ENCODE results near the gene MITF. TPM values are rescaled to one million over a fixed set of nuclear protein-coding genes. Genes with fewer than 3 reads are reported as not detected.

MITF gene
- total RNA-seq, 1 donor from 2014 or later, result 0.25 TPM

GRCh38 chr3:69741032-69741767 is 1.9 kb downstream of the MITF start:
- no peaks in the 10 kb centered on the region for H3K36me3 Mint-ChIP-seq (ENCODE audit: unreplicated experiment)
- peaks cover 9% of the 10 kb centered on the region for H3K27me3 Mint-ChIP-seq (ENCODE audit: unreplicated experiment)
- H3K9me3 Mint-ChIP-seq (ENCODE audit: unreplicated experiment), result peaks cover 1% of the 10 kb centered on the region
- peak overlapping the region; percentile 5 for H3K4me3 Mint-ChIP-seq (ENCODE audit: unreplicated experiment)
- no peak for DNase-seq
- peaks cover 4% of the 10 kb centered on the region for H3K4me1 Mint-ChIP-seq (ENCODE audit: low read depth, unreplicated experiment)
- TF ChIP-seq, protein P1, sequence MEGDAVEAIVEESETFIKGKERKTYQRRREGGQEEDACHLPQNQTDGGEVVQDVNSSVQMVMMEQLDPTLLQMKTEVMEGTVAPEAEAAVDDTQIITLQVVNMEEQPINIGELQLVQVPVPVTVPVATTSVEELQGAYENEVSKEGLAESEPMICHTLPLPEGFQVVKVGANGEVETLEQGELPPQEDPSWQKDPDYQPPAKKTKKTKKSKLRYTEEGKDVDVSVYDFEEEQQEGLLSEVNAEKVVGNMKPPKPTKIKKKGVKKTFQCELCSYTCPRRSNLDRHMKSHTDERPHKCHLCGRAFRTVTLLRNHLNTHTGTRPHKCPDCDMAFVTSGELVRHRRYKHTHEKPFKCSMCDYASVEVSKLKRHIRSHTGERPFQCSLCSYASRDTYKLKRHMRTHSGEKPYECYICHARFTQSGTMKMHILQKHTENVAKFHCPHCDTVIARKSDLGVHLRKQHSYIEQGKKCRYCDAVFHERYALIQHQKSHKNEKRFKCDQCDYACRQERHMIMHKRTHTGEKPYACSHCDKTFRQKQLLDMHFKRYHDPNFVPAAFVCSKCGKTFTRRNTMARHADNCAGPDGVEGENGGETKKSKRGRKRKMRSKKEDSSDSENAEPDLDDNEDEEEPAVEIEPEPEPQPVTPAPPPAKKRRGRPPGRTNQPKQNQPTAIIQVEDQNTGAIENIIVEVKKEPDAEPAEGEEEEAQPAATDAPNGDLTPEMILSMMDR (IDR thresholded peaks at IDR 0.05; ENCODE audit: partially characterized antibody, unreplicated experiment), result no peak
- H3K27ac Mint-ChIP-seq (ENCODE audit: unreplicated experiment), result no peak overlapping the region

- no peaks in the 10 kb centered on the region for H3K36me3 Mint-ChIP-seq (ENCODE audit: unreplicated experiment)
- H3K9me3 Mint-ChIP-seq (ENCODE audit: unreplicated experiment), result peaks cover 1% of the 10 kb centered on the region
- H3K27ac Mint-ChIP-seq (ENCODE audit: unreplicated experiment), result no peak overlapping the region
- no peak for DNase-seq
- peaks cover 9% of the 10 kb centered on the region for H3K27me3 Mint-ChIP-seq (ENCODE audit: unreplicated experiment)
- H3K4me1 Mint-ChIP-seq (ENCODE audit: low read depth, unreplicated experiment), result peaks cover 4% of the 10 kb centered on the region
- H3K4me3 Mint-ChIP-seq (ENCODE audit: unreplicated experiment), result no peak overlapping the region
- TF ChIP-seq, protein P1 (IDR thresholded peaks at IDR 0.05; ENCODE audit: partially characterized antibody, unreplicated experiment), result no peak
These were observed 3.1 kb downstream of the MITF start for GRCh38 chr3:69742391-69742790.

- H3K4me1 Mint-ChIP-seq (ENCODE audit: low read depth, unreplicated experiment), result no peaks in the 10 kb centered on the region
- DNase-seq, result no peak
- H3K36me3 Mint-ChIP-seq (ENCODE audit: unreplicated experiment), result no peaks in the 10 kb centered on the region
These were observed 5.0 kb downstream of the MITF start for GRCh38 chr3:69743975-69744906.

DNA sequence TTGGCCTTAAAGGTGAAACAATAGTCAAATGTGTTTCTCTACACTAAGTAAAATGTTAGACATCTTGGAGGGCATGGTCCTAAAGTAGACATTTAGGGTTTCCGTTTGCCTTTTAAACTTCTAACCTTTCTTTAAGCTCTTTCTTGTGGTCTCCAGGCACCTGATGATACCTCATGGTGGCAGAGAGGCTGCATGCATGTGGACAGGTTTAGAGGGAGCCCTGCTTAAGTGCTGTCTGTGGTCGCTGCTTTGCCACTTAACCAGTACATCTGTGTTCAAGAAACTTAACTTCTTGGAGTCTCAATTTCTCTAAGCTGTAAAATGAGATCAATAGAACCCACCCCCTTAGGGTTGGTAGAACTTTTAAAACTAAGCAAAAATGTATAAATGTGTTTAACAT is 6.2 kb downstream of the MITF start:
- peaks cover 8% of the 10 kb centered on the region for H3K27me3 Mint-ChIP-seq (ENCODE audit: unreplicated experiment)
- no peaks in the 10 kb centered on the region for H3K9me3 Mint-ChIP-seq (ENCODE audit: unreplicated experiment)
- no peak overlapping the region for H3K4me3 Mint-ChIP-seq (ENCODE audit: unreplicated experiment)
- no peaks in the 10 kb centered on the region for H3K36me3 Mint-ChIP-seq (ENCODE audit: unreplicated experiment)
- DNase-seq, result no peak
- H3K27ac Mint-ChIP-seq (ENCODE audit: unreplicated experiment), result no peak overlapping the region
- TF ChIP-seq, protein P1 (IDR thresholded peaks at IDR 0.05; ENCODE audit: partially characterized antibody, unreplicated experiment), result no peak
- no peaks in the 10 kb centered on the region for H3K4me1 Mint-ChIP-seq (ENCODE audit: low read depth, unreplicated experiment)

More at GRCh38 chr3:69743975-69744906, 5.0 kb downstream of the MITF start:
- TF ChIP-seq, protein P1 (IDR thresholded peaks at IDR 0.05; ENCODE audit: partially characterized antibody, unreplicated experiment), result no peak
- peaks cover 9% of the 10 kb centered on the region for H3K27me3 Mint-ChIP-seq (ENCODE audit: unreplicated experiment)
- no peak overlapping the region for H3K4me3 Mint-ChIP-seq (ENCODE audit: unreplicated experiment)
- no peaks in the 10 kb centered on the region for H3K9me3 Mint-ChIP-seq (ENCODE audit: unreplicated experiment)
- H3K27ac Mint-ChIP-seq (ENCODE audit: unreplicated experiment), result no peak overlapping the region
